Thymus (tissue), 11 donors: ENCODE measurements around the gene PRTN3. TPM values are rescaled to one million over a fixed set of nuclear protein-coding genes. Genes with fewer than 3 reads are reported as not detected.

ENCODE experiments used
- DNase-seq, 9 donors: peaks; one replicate each; pipeline ENCODE4 v3.0.0-alpha.2; 2013; ENCODE audit warnings: low spot score in 9 of 9, low read depth in 6 of 9, missing footprints in 1 of 9
- H3K27ac ChIP-seq, 2 donors: one replicate each; pipeline ENCODE4 v1.5.1; 2013; ENCODE audit warnings: control low read depth in 1 of 2, low read depth in 1 of 2, low read length in 1 of 2, mild to moderate bottlenecking in 1 of 2, moderate library complexity in 1 of 2
- H3K27me3 ChIP-seq, 2 donors: one replicate each; pipeline ENCODE4 v1.5.1; 2013; ENCODE audit warnings: low read length in 1 of 2; ENCODE audit not compliant: control insufficient read depth in 2 of 2, insufficient read depth in 1 of 2
- H3K36me3 ChIP-seq, 2 donors: one replicate each; pipeline ENCODE4 v1.5.1; 2013; ENCODE audit warnings: low read length in 1 of 2, mild to moderate bottlenecking in 1 of 2, moderate library complexity in 1 of 2; ENCODE audit not compliant: control insufficient read depth in 2 of 2, insufficient read depth in 2 of 2
- H3K4me1 ChIP-seq, 2 donors: one replicate each; pipeline ENCODE4 v1.5.1; 2013; ENCODE audit warnings: low read length in 2 of 2; ENCODE audit not compliant: control insufficient read depth in 2 of 2, insufficient read depth in 2 of 2
- H3K4me3 ChIP-seq, 2 donors: one replicate each; pipeline ENCODE4 v1.5.1; 2013; ENCODE audit warnings: low read length in 2 of 2, control low read depth in 1 of 2, mild to moderate bottlenecking in 1 of 2
- H3K9me3 ChIP-seq, 2 donors: one replicate each; pipeline ENCODE4 v1.5.1; 2013; ENCODE audit warnings: low read length in 1 of 2, mild to moderate bottlenecking in 1 of 2; ENCODE audit not compliant: control insufficient read depth in 2 of 2, insufficient read depth in 1 of 2
- WGBS: extraction: QIAGEN DNeasy Blood & Tissue Kit; methylation state at CpG from one replicate; pipeline ENCODE4 v1.1.7; 2013; 5-methylcytosine and 5-hydroxymethylcytosine counted together
- polyA plus RNA-seq: library from polyadenylated mRNA; stranded (reverse); fragments of 200-250 nt; gene quantifications from one replicate; pipeline ENCODE4 v1.2.3, GENCODE V29; 2013
- total RNA-seq: library from RNA; stranded (reverse); fragments of 120-200 nt; gene quantifications from one replicate; pipeline ENCODE4 v1.2.4, GENCODE V29; 2013
- donor health status: healthy.

PRTN3 gene
- total and polyA plus RNA-seq, 2 donors: 15.4 to 25.2 TPM

GRCh38 chr19:897442-898039, 56.7 kb downstream of the PRTN3 start:
- WGBS: 98% methylated on average over 26 of the region's 26 CpGs
- H3K4me1 ChIP-seq: peaks cover 0 to 23% of the 10 kb centered on the region in 2 donors

More at GRCh38 chr19:897442-898039, 56.7 kb downstream of the PRTN3 start:
- Histone ChIP-seq H3K36me3 (peaks cover 42% of the 10 kb centered on the region in 2 donors), H3K27ac (peak overlapping the region in 1 of 2 donors; percentile 37), H3K9me3 (no peaks in the 10 kb centered on the region), H3K27me3 (no peaks in the 10 kb centered on the region), H3K4me3 (no peak overlapping the region)
- DNase-seq: no peak

Other genes starting within 250 kb of the PRTN3 start
- gene POLRMT, start 207.5 kb upstream of the PRTN3 start, total RNA-seq: 37.0 TPM
- 130 TPM for gene POLRMT, start 207.5 kb upstream of the PRTN3 start, polyA plus RNA-seq
- not detected for gene FGF22, start 201.1 kb upstream of the PRTN3 start, total RNA-seq
- 0.25 TPM for gene FGF22, start 201.1 kb upstream of the PRTN3 start, polyA plus RNA-seq
- gene RNF126, start 177.8 kb upstream of the PRTN3 start, total RNA-seq: 16.1 TPM
- 38.2 TPM for gene RNF126, start 177.8 kb upstream of the PRTN3 start, polyA plus RNA-seq
- 3.1 TPM for gene FSTL3, start 164.6 kb upstream of the PRTN3 start, total RNA-seq
- 12.5 TPM for gene FSTL3, start 164.6 kb upstream of the PRTN3 start, polyA plus RNA-seq
- gene PRSS57, start 145.5 kb upstream of the PRTN3 start, total RNA-seq: 8.5 TPM
- 1.1 TPM for gene PRSS57, start 145.5 kb upstream of the PRTN3 start, polyA plus RNA-seq
- 2.2 TPM for gene PALM, start 132.1 kb upstream of the PRTN3 start, total RNA-seq
- 11.7 TPM for gene PALM, start 132.1 kb upstream of the PRTN3 start, polyA plus RNA-seq
- gene MISP, start 89.9 kb upstream of the PRTN3 start, total RNA-seq: 0.57 TPM
- gene MISP, start 89.9 kb upstream of the PRTN3 start, polyA plus RNA-seq: 2.4 TPM
- 75.1 TPM for gene PTBP1, start 43.5 kb upstream of the PRTN3 start, total RNA-seq
- 129 TPM for gene PTBP1, start 43.5 kb upstream of the PRTN3 start, polyA plus RNA-seq
- gene PLPPR3, start 19.0 kb upstream of the PRTN3 start, total RNA-seq: 0.19 TPM
- gene PLPPR3, start 19.0 kb upstream of the PRTN3 start, polyA plus RNA-seq: 0.16 TPM
- gene AZU1, start 13.2 kb upstream of the PRTN3 start, total RNA-seq: 6.1 TPM
- gene AZU1, start 13.2 kb upstream of the PRTN3 start, polyA plus RNA-seq: 5.7 TPM
- gene ELANE, start 11.3 kb downstream of the PRTN3 start, total RNA-seq: 7.7 TPM
- gene ELANE, start 11.3 kb downstream of the PRTN3 start, polyA plus RNA-seq: 11.2 TPM
- 6.3 TPM for gene CFD, start 18.7 kb downstream of the PRTN3 start, total RNA-seq
- 40.0 TPM for gene CFD, start 18.7 kb downstream of the PRTN3 start, polyA plus RNA-seq
- 8.9 TPM for gene MED16, start 52.2 kb downstream of the PRTN3 start, total RNA-seq
- gene MED16, start 52.2 kb downstream of the PRTN3 start, polyA plus RNA-seq: 64.4 TPM
- gene RNU6-9, start 52.5 kb downstream of the PRTN3 start, total RNA-seq: not detected
- not detected for gene RNU6-9, start 52.5 kb downstream of the PRTN3 start, polyA plus RNA-seq
- gene R3HDM4, start 72.2 kb downstream of the PRTN3 start, total RNA-seq: 25.7 TPM
- 102 TPM for gene R3HDM4, start 72.2 kb downstream of the PRTN3 start, polyA plus RNA-seq
- 0.24 TPM for gene KISS1R, start 76.3 kb downstream of the PRTN3 start, total RNA-seq
- 0.14 TPM for gene KISS1R, start 76.3 kb downstream of the PRTN3 start, polyA plus RNA-seq
- gene ARID3A, start 85.0 kb downstream of the PRTN3 start, total RNA-seq: 8.8 TPM
- 4.4 TPM for gene ARID3A, start 85.0 kb downstream of the PRTN3 start, polyA plus RNA-seq
- gene WDR18, start 143.3 kb downstream of the PRTN3 start, total RNA-seq: 34.0 TPM
- 56.0 TPM for gene WDR18, start 143.3 kb downstream of the PRTN3 start, polyA plus RNA-seq
- gene GRIN3B, start 159.4 kb downstream of the PRTN3 start, total RNA-seq: under 0.01 TPM
- 0.09 TPM for gene GRIN3B, start 159.4 kb downstream of the PRTN3 start, polyA plus RNA-seq
- gene TMEM259, start 180.1 kb downstream of the PRTN3 start, total RNA-seq: 73.1 TPM
- gene TMEM259, start 180.1 kb downstream of the PRTN3 start, polyA plus RNA-seq: 359 TPM
- not detected for gene RNU6-2, start 180.5 kb downstream of the PRTN3 start, total RNA-seq
- not detected for gene RNU6-2, start 180.5 kb downstream of the PRTN3 start, polyA plus RNA-seq
- gene CNN2, start 185.6 kb downstream of the PRTN3 start, total RNA-seq: 55.9 TPM
- 127 TPM for gene CNN2, start 185.6 kb downstream of the PRTN3 start, polyA plus RNA-seq
- 23.4 TPM for gene ABCA7, start 199.1 kb downstream of the PRTN3 start, total RNA-seq
- gene ABCA7, start 199.1 kb downstream of the PRTN3 start, polyA plus RNA-seq: 315 TPM
- 118 TPM for gene ARHGAP45, start 226.2 kb downstream of the PRTN3 start, total RNA-seq
- gene ARHGAP45, start 226.2 kb downstream of the PRTN3 start, polyA plus RNA-seq: 295 TPM